Astrocyte (in vitro differentiated cells and primary cell): Measurements from ENCODE around the gene SLC6A11. TPM values are rescaled to one million over a fixed set of nuclear protein-coding genes. Genes with fewer than 3 reads are reported as not detected.

Source experiments
- DNase-seq: peaks from one replicate; pipeline ENCODE4 v3.0.0-alpha.2; 2010; ENCODE audit warnings: low read depth
- FAIRE-seq: peaks from 2 replicates; lab custom pipeline; 2011; peaks lifted over from hg19 to GRCh38; lab: Jason Lieb, UNC
- H2AFZ ChIP-seq: 2 replicates; pipeline ENCODE4 v1.6.0; 2012; ENCODE audit warnings: low read depth, low read length, inconsistent platforms
- H3K27ac ChIP-seq: 2 replicates; pipeline ENCODE4 v1.5.1; 2011; ENCODE audit warnings: low read depth, low read length, inconsistent platforms
- H3K27me3 ChIP-seq: 2 replicates; pipeline ENCODE4 v1.6.0; 2011; ENCODE audit warnings: low read length, inconsistent platforms; ENCODE audit not compliant: insufficient read depth
- H3K36me3 ChIP-seq: 2 replicates; pipeline ENCODE4 v1.5.1; 2011; ENCODE audit warnings: low read length, inconsistent platforms; ENCODE audit not compliant: insufficient read depth
- H3K4me1 ChIP-seq: 2 replicates; pipeline ENCODE4 v1.5.1; 2011; ENCODE audit warnings: low read length, inconsistent platforms; ENCODE audit not compliant: insufficient read depth
- H3K4me2 ChIP-seq: 2 replicates; pipeline ENCODE4 v1.6.0; 2012; ENCODE audit warnings: low read length, inconsistent platforms
- H3K4me3 ChIP-seq: 2 replicates; pipeline ENCODE4 v1.5.1; 2011; ENCODE audit warnings: low read depth, mild to moderate bottlenecking, low read length, inconsistent platforms; ENCODE audit not compliant: insufficient read depth
- H3K79me2 ChIP-seq: 2 replicates; pipeline ENCODE4 v1.6.0; 2012; ENCODE audit warnings: mild to moderate bottlenecking, low read length, inconsistent platforms; ENCODE audit not compliant: insufficient read depth
- H3K9ac ChIP-seq: 2 replicates; pipeline ENCODE4 v1.6.0; 2012; ENCODE audit warnings: mild to moderate bottlenecking, low read length, inconsistent platforms
- H3K9me3 ChIP-seq: 2 replicates; pipeline ENCODE4 v1.5.1; 2012; ENCODE audit warnings: low read depth, mild to moderate bottlenecking, low read length, inconsistent platforms; ENCODE audit not compliant: insufficient read depth
- H4K20me1 ChIP-seq: 2 replicates; pipeline ENCODE4 v1.6.0; 2012; ENCODE audit warnings: low read length, inconsistent platforms; ENCODE audit not compliant: insufficient read depth
- H3K27ac Mint-ChIP-seq: one replicate; pipeline ENCODE4 v1.8.0; 2021; ENCODE audit warnings: mild to moderate bottlenecking, mixed read lengths; ENCODE audit not compliant: unreplicated experiment
- H3K27me3 Mint-ChIP-seq: one replicate; pipeline ENCODE4 v1.8.0; 2021; ENCODE audit warnings: low read depth, mixed read lengths; ENCODE audit not compliant: unreplicated experiment
- H3K36me3 Mint-ChIP-seq: one replicate; pipeline ENCODE4 v1.8.0; 2021; ENCODE audit warnings: low read depth, mixed read lengths; ENCODE audit not compliant: unreplicated experiment
- H3K4me1 Mint-ChIP-seq: one replicate; pipeline ENCODE4 v1.8.0; 2021; ENCODE audit warnings: low read depth, mixed read lengths; ENCODE audit not compliant: unreplicated experiment
- H3K4me3 Mint-ChIP-seq: one replicate; pipeline ENCODE4 v1.8.0; 2021; ENCODE audit warnings: mild to moderate bottlenecking, moderate library complexity, mixed read lengths; ENCODE audit not compliant: unreplicated experiment
- H3K9me3 Mint-ChIP-seq: one replicate; pipeline ENCODE4 v1.8.0; 2021; ENCODE audit warnings: mild to moderate bottlenecking, mixed read lengths; ENCODE audit not compliant: unreplicated experiment
- CTCF ChIP-seq: IDR thresholded peaks from 2 replicates; pipeline ENCODE4 v1.5.1; 2011; ENCODE audit warnings: low read depth, mild to moderate bottlenecking, inconsistent platforms, low read length, moderate library complexity; ENCODE audit not compliant: insufficient read depth
- EZH2 ChIP-seq: IDR thresholded peaks from 2 replicates; pipeline ENCODE4 v1.6.1; 2012; ENCODE audit warnings: mild to moderate bottlenecking, low read length, inconsistent platforms; ENCODE audit not compliant: insufficient read depth
- total RNA-seq: library from RNA; stranded (reverse); gene quantifications from 2 replicates; pipeline ENCODE4 v1.2.1, GENCODE V29; 2021

SLC6A11 gene
- total RNA-seq, 1 donor from 2014 or later: 0.34 TPM

GRCh38 chr3:10973046-10973595, 157.1 kb downstream of the SLC6A11 start:
- Histone ChIP-seq H3K4me3 (no peak overlapping the region), H3K4me2 (no peak overlapping the region), H3K9ac (no peak overlapping the region), H3K27me3 (peaks cover 46% of the 10 kb centered on the region), H3K79me2 (no peaks in the 10 kb centered on the region), H2AFZ (no peak overlapping the region), H4K20me1 (no peaks in the 10 kb centered on the region), H3K4me1 (peaks cover 8% of the 10 kb centered on the region), H3K36me3 (no peaks in the 10 kb centered on the region), H3K27ac (no peak overlapping the region), H3K9me3 (peaks cover 5% of the 10 kb centered on the region)
- Mint-ChIP-seq H3K27ac (no peak overlapping the region), H3K36me3 (peaks cover 2% of the 10 kb centered on the region), H3K4me3 (no peak overlapping the region), H3K9me3 (peaks cover 4% of the 10 kb centered on the region), H3K4me1 (peaks cover 5% of the 10 kb centered on the region), H3K27me3 (peaks cover 64% of the 10 kb centered on the region)
- DNase-seq (no peak), FAIRE-seq (no peak)
- TF ChIP-seq CTCF (no peak), EZH2 (no peak)

GRCh38 chr3:10974131-10974530, 158.1 kb downstream of the SLC6A11 start:
- H3K36me3 ChIP-seq: no peaks in the 10 kb centered on the region
- FAIRE-seq: no peak
- H3K4me1 ChIP-seq: peaks cover 13% of the 10 kb centered on the region
- Mint-ChIP-seq H3K27ac (no peak overlapping the region), H3K4me1 (peaks cover 10% of the 10 kb centered on the region), H3K36me3 (peaks cover 2% of the 10 kb centered on the region), H3K27me3 (peaks cover 57% of the 10 kb centered on the region), H3K9me3 (peaks cover 4% of the 10 kb centered on the region), H3K4me3 (no peak overlapping the region)
- peaks cover 5% of the 10 kb centered on the region for H3K9me3 ChIP-seq
- no peaks in the 10 kb centered on the region for H4K20me1 ChIP-seq
- H3K27me3 ChIP-seq: peaks cover 36% of the 10 kb centered on the region
- TF ChIP-seq EZH2: no peak
- no peak for TF ChIP-seq CTCF
- no peak overlapping the region for H3K9ac ChIP-seq
- no peak overlapping the region for H2AFZ ChIP-seq
- H3K4me3 ChIP-seq: no peak overlapping the region
- no peaks in the 10 kb centered on the region for H3K79me2 ChIP-seq
- H3K4me2 ChIP-seq: no peak overlapping the region
- H3K27ac ChIP-seq: no peak overlapping the region
- no peak for DNase-seq

GRCh38 chr3:10974746-10975375, 158.8 kb downstream of the SLC6A11 start:
- peaks cover 4% of the 10 kb centered on the region for H3K9me3 Mint-ChIP-seq
- no peak overlapping the region for H3K27ac Mint-ChIP-seq
- no peak for FAIRE-seq

More at GRCh38 chr3:10974746-10975375, 158.8 kb downstream of the SLC6A11 start:
- Histone ChIP-seq H3K4me2 (no peak overlapping the region), H3K4me3 (no peak overlapping the region), H3K27me3 (peaks cover 29% of the 10 kb centered on the region), H3K9ac (no peak overlapping the region), H3K27ac (no peak overlapping the region), H3K9me3 (peaks cover 5% of the 10 kb centered on the region), H3K36me3 (no peaks in the 10 kb centered on the region), H2AFZ (no peak overlapping the region), H4K20me1 (no peaks in the 10 kb centered on the region), H3K4me1 (peaks cover 13% of the 10 kb centered on the region), H3K79me2 (no peaks in the 10 kb centered on the region)
- no peak overlapping the region for H3K4me3 Mint-ChIP-seq
- peaks cover 10% of the 10 kb centered on the region for H3K4me1 Mint-ChIP-seq
- TF ChIP-seq EZH2 (no peak), CTCF (no peak)
- DNase-seq: no peak
- peaks cover 51% of the 10 kb centered on the region for H3K27me3 Mint-ChIP-seq
- peaks cover 2% of the 10 kb centered on the region for H3K36me3 Mint-ChIP-seq
